ENCODE measurements around the gene LINC01488. TPM values are rescaled to one million over a fixed set of nuclear protein-coding genes. Genes with fewer than 3 reads are reported as not detected.

Gene LINC01488
- total RNA-seq, 2 experiments from 2014 or later, result not detected

DNA sequence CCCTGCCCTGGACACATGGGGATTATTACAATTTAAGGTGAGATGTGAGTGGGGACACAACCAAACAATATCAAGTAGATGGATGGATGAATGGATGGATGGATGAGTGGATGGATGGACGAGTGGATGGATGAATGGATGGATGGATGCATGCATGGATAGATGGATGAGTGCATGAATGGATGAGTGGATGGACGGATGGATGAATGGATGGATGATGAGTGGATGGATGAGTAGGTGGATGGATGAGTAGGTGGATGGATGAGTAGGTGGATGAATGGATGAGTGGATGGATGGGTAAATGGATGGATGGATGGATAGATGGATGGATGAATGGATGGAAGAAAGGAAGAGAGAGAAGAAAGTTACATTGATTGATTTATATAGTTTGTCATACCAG is 859 bp downstream of the LINC01488 start:
- Mint-ChIP-seq H3K36me3 (ENCODE audit: low read depth) (no peaks in the 10 kb centered on the region), H3K27me3 (no peaks in the 10 kb centered on the region), H3K27ac (no peak overlapping the region), H3K9me3 (no peaks in the 10 kb centered on the region), H3K4me3 (no peak overlapping the region), H3K4me1 (no peaks in the 10 kb centered on the region)
- ChIA-PET CTCF (no interaction called here), POLR2A (no interaction called here)
- DNase-seq, result no peak

DNA sequence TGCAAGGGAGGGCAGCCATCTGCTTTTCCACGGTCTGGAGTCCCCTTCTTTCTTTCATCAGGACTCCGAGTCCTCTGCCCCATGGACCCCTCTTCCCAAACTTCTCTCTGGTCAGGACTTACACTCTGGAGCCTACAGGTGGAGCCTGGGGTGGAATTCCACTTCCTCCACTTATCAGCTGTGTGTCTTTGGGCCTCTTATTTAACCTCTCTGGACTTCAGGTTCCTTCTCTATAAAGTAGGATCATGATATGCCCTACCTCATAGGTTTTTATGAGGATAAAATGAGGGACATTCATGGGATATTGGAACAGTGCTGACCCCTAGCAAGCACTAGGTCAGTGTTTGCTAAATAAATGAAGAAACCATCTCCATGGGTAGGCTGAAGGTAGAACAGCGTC is 1.7 kb downstream of the LINC01488 start:
- no peaks in the 10 kb centered on the region for H3K36me3 Mint-ChIP-seq (ENCODE audit: low read depth)
- H3K4me3 Mint-ChIP-seq, result no peak overlapping the region
- H3K9me3 Mint-ChIP-seq, result no peaks in the 10 kb centered on the region
- no peak overlapping the region for H3K27ac Mint-ChIP-seq
- no peaks in the 10 kb centered on the region for H3K4me1 Mint-ChIP-seq
- no peak for DNase-seq
- ChIA-PET CTCF (no interaction called here), POLR2A (no interaction called here)
- H3K27me3 Mint-ChIP-seq, result no peaks in the 10 kb centered on the region

DNA sequence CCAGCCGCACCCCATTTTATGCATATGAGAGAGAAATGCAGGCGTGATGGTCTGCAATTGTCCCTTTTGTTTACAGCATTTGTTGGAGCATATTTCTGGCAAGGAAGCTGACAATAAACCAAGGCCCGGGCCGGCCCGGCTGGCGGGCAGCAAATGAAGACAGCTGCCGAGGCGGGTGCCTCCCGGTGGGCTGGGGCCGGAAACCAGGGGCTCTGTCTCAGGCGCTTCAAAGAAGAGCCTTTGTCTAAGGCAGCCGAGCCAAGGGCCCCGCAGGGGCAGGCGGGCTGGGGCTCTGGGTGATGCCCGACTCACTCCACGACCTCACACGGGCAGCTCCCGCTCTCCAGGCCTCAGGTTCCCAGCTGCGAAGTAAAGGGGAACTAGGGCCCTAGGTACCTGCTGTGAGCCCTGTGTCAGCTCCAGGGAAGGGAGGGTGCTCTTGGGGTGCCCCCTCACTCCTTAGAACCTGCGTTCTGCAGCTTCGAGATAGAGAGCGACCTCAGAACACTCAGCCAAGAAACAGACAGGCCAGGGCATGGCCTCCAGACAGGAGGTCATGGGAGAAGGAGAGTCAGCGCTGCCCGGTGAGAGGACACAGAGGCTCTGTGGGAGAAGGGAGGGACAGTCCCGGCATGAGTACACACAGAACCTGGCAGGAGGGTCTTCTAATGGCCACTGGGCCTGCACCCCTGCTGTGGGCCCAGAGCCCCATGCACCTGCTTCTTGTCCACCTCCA is 2.4 kb downstream of the LINC01488 start:
- no peak overlapping the region for H3K27ac Mint-ChIP-seq
- CTCF ChIA-PET, result no interaction called here
- no peaks in the 10 kb centered on the region for H3K36me3 Mint-ChIP-seq (ENCODE audit: low read depth)
- no peaks in the 10 kb centered on the region for H3K27me3 Mint-ChIP-seq
- H3K4me3 Mint-ChIP-seq, result no peak overlapping the region
- no peaks in the 10 kb centered on the region for H3K9me3 Mint-ChIP-seq
- POLR2A ChIA-PET, result no interaction called here
- no peak for DNase-seq
- H3K4me1 Mint-ChIP-seq, result no peaks in the 10 kb centered on the region

DNA sequence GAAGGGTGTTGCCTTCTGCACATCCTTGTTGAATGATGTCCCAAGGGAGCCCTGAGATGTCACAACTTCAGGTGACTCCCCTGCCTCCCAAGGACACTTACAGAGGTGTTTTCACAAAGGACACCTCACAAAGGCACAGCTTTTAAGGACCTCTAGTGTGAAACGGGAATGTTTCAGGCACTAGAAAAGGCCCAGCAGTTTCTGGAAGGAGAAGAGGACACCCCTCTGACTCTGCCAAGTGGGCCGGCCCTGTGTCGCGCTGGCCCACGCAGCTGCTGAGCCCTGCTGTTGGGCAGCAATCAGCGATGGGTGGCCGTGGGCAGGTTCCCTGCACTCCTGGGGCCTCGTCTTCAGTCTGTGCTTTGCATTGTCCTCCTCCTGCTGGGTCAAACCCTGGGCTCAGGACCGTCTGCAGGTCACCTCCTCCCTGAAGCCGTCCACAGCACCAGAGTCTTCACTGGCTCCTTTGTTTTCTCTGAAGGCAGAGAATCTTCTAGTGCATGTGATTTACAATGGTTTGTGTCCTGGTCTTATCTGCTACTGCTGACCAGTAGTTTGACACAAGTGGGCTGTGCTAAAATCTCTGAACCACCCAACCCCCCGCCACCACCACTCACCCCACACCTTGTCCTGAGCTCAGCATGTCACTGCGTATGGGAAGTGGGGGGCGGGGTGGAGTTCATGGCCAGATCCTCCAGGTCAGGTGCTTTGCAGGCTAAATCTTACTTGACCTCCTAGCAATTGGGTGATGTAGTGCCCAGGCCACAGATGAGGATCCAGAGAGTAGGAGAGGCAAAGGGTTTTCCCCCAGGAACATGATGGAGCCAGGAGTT is 3.2 kb downstream of the LINC01488 start:
- CTCF ChIA-PET, result no interaction called here
- Mint-ChIP-seq H3K27me3 (no peaks in the 10 kb centered on the region), H3K36me3 (ENCODE audit: low read depth) (no peaks in the 10 kb centered on the region), H3K9me3 (no peaks in the 10 kb centered on the region), H3K4me3 (no peak overlapping the region), H3K27ac (no peak overlapping the region), H3K4me1 (no peaks in the 10 kb centered on the region)
- no peak for DNase-seq
- POLR2A ChIA-PET, result no interaction called here

DNA sequence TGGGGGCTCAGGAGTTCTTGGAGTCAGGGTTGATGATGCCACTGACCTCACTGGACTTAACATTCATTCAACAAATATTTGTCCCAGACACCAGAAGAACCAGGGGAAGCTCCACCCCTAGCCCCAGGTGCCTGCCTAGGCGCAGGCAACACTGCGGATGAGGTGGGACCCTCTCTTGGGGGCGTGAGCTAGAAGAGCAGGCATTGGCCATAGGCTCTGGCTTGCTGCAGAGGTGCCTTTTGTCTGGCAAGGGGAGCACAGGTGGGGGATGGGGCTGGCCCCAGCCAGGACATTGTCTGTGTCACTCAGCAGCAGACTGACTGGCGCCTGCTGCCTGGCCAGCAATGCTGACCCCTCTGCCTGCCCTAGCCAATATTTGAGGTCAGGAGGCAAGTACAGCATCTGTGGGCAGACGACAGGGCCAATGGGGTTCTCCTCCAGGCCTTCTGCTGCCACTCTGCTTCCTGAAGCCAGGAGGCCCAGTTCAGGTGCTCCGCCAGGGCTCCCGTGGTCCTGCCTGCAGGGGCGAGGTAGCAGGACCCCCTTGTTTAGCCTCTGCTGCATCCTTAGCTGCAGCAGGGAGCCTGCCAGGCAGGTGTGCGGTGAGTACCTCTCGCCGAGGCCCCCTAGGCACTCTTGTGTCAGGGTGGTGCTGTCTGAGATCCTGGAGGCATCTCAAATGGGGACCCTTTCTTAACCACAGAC is 4.0 kb downstream of the LINC01488 start:
- Mint-ChIP-seq H3K27me3 (no peaks in the 10 kb centered on the region), H3K36me3 (ENCODE audit: low read depth) (no peaks in the 10 kb centered on the region), H3K9me3 (no peaks in the 10 kb centered on the region), H3K4me3 (no peak overlapping the region), H3K27ac (no peak overlapping the region), H3K4me1 (no peaks in the 10 kb centered on the region)
- no peak for DNase-seq
- POLR2A ChIA-PET, result no interaction called here
- CTCF ChIA-PET, result interaction anchor here (0.9 kb wide), 1 partner anchor 72 kb away, joined by 4 read pairs; no protein-coding TSS in a partner anchor

DNA sequence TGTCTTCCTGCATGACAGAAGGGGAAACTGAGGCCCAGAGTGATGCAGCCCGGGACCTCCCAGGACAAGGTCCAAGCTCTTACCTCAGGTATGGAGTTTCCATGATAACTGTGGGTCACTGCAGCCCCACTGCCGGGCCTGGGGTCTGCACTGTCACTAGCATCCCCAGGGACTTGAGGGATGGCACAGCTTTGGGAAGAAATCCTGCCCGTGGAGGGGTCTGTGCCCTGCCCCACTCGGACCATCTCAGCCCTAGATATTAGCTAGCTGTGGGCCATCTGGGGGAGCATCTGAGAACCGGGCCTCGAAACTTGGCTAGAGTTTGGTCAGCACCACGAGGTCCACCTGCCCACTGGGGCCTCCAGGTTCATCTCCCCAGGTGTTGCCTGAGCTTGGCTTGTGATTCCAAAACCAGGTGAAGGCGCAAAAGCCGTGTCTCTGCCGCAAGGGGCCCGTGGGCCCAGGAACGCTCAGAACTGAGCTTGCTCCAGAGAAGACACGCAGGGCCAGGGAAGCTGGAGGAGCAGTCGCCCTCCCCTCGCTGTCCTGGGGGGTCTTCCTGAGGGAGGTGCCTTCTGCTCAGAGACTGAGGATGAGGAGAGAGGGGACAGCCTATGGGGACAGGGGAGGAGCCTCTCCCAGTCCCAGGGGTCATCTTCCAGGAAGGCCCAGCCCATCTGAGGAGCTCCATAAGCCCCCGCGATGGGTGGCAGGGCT is 4.8 kb downstream of the LINC01488 start:
- CTCF ChIA-PET, result interaction anchor here (0.9 kb wide), 1 partner anchor 72 kb away, joined by 4 read pairs; no protein-coding TSS in a partner anchor
- no peaks in the 10 kb centered on the region for H3K4me1 Mint-ChIP-seq
- DNase-seq, result no peak
- H3K27me3 Mint-ChIP-seq, result no peaks in the 10 kb centered on the region
- POLR2A ChIA-PET, result no interaction called here
- no peaks in the 10 kb centered on the region for H3K36me3 Mint-ChIP-seq (ENCODE audit: low read depth)
- no peaks in the 10 kb centered on the region for H3K9me3 Mint-ChIP-seq
- no peak overlapping the region for H3K4me3 Mint-ChIP-seq
- no peak overlapping the region for H3K27ac Mint-ChIP-seq

DNA sequence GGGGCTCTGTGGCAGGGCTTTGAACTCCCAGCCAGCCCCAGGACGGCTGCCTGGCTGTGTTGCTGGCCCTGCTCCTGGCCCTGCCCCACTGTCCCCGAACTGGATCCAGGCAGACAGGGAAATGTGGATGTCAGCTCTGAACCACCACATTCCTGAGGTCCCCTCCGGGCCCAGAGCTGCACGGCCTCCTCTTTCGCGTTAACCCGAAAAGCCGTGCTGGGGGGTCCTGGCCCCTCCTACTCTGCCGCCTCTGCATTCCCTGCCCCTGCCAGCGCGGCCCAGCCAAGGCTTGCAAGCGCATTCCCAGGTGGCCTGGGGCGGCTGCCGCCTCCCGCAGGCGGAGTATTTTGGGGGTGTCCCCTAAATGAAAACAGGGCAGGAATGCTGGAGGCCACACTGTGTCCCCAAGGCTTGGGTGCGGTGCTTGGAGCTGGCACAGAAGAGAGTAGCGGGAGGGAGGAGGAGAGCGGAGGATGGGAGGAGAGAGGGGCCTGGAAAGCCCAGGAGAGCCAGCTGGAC is 5.4 kb downstream of the LINC01488 start:
- CTCF ChIA-PET, result no interaction called here
- Mint-ChIP-seq H3K4me1 (no peaks in the 10 kb centered on the region), H3K4me3 (no peak overlapping the region), H3K9me3 (no peaks in the 10 kb centered on the region), H3K36me3 (ENCODE audit: low read depth) (no peaks in the 10 kb centered on the region), H3K27ac (no peak overlapping the region), H3K27me3 (no peaks in the 10 kb centered on the region)
- no peak for DNase-seq
- POLR2A ChIA-PET, result no interaction called here

DNA sequence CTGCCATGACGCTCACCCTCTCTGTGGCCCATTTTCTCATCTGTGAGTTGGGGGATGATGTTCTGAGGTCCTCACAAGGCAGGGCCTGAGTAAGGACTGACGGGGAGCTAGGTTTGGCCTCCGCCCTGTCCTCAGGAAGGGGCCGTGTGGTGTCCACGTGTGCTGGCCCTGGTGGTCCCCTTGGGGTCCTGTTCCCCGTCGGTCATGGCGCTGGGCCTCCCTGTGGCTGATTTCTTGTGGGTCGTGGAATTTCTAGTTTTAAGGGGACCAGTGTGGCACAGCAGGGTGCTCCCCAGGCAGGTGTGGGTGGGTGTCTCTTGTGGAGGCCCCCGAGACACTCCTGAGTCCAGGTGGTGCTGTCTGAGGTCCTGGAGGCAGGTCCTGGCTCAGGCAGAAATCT is 5.9 kb downstream of the LINC01488 start:
- ChIA-PET POLR2A (no interaction called here), CTCF (no interaction called here)
- Mint-ChIP-seq H3K4me1 (no peaks in the 10 kb centered on the region), H3K27me3 (no peaks in the 10 kb centered on the region), H3K4me3 (no peak overlapping the region), H3K36me3 (ENCODE audit: low read depth) (no peaks in the 10 kb centered on the region), H3K9me3 (no peaks in the 10 kb centered on the region), H3K27ac (no peak overlapping the region)
- DNase-seq, result no peak

DNA sequence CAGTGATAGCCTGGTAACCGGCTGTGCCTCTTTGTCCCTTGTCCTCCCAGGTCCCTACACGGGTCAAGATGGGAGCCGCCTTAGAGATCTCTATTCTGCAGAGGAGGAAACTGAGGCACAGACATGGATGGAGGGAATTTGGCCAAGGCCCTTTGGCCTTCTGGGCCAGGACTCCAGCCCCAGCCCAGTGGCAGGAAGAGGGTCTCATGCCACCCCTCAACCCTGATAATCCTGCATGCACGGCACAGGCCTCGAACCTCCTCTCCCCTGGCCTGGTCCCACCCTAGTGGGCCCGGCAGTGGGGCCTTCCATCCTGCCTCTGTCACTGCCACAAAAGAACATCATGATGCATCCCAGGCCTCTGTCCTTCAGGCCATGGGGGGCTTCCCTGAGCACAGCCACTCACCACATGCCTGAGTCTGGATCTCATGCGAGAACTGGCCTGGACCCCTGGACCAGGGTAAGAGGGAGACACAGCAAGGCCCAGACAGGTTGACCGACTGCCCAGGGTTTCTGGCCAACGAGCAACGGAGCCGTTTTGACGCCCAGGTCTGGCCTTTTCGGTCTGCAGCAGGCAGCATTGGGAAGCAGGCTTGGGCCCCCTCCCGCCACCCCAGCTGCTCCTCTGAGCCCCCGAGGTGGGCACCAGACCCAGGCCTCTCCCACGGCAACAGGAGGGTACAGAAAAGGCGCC is 6.5 kb downstream of the LINC01488 start:
- Mint-ChIP-seq H3K27ac (no peak overlapping the region), H3K4me1 (no peaks in the 10 kb centered on the region), H3K36me3 (ENCODE audit: low read depth) (no peaks in the 10 kb centered on the region), H3K27me3 (no peaks in the 10 kb centered on the region), H3K9me3 (no peaks in the 10 kb centered on the region), H3K4me3 (no peak overlapping the region)
- ChIA-PET CTCF (no interaction called here), POLR2A (no interaction called here)
- no peak for DNase-seq

DNA sequence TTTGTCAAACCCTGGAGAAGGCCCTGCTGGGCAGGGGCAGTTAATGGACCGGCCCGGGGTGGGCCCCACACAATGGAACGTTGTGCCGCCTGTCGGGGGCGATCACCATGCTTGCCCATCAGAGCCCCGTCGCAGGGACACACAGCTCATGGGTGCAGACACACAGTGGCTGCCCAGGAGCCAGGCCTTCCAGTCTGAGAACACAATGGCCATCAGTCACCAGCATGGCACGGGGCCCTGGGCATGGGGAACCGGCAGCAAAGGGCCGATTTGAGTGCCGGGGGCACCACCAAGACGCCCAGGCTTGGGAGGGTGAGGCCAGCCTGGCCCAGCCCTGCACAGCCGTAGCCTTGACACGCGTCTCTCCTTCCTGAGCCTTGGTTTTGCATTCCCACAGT is 7.1 kb downstream of the LINC01488 start:
- ChIA-PET CTCF (no interaction called here), POLR2A (no interaction called here)
- Mint-ChIP-seq H3K27me3 (no peaks in the 10 kb centered on the region), H3K9me3 (no peaks in the 10 kb centered on the region), H3K4me3 (no peak overlapping the region), H3K36me3 (ENCODE audit: low read depth) (no peaks in the 10 kb centered on the region), H3K27ac (no peak overlapping the region), H3K4me1 (no peaks in the 10 kb centered on the region)
- no peak for DNase-seq

DNA sequence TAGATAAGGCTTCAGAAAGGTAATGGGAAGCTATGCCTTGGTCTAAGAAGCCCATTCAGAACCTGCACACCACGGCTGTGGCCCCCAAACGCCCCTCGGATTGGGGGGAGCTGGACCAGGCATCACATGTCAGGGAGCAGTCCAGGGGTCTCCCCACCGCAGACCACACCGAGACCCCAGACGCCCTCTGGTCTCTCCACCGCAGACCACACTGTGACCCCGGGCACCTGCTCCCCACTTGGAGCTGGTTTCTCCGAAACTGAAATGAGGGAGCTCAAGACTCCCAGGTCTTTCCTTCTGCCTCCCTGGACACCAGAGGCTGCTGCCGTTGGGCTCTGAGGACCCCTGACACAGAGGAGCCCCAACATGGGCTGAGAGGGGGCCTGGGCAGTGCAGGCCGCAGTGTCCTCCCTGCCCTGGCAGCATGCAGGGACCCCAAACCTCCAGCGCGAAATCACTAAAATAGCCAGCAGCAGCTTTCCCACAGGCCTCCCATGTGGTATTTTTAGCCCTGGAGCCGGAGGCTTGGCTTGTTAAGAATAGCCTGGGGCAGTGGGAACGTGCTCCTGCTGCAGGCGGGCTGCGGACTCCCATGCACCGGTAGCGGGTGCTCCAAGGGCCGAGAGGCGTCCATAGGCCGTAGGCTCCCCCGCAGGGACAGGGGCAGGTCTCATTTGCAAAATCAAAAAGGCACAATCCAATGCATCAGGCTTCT is 7.7 kb downstream of the LINC01488 start:
- Mint-ChIP-seq H3K27ac (no peak overlapping the region), H3K4me1 (no peaks in the 10 kb centered on the region), H3K36me3 (ENCODE audit: low read depth) (no peaks in the 10 kb centered on the region), H3K9me3 (no peaks in the 10 kb centered on the region), H3K27me3 (no peaks in the 10 kb centered on the region), H3K4me3 (no peak overlapping the region)
- ChIA-PET CTCF (no interaction called here), POLR2A (no interaction called here)
- no peak for DNase-seq

DNA sequence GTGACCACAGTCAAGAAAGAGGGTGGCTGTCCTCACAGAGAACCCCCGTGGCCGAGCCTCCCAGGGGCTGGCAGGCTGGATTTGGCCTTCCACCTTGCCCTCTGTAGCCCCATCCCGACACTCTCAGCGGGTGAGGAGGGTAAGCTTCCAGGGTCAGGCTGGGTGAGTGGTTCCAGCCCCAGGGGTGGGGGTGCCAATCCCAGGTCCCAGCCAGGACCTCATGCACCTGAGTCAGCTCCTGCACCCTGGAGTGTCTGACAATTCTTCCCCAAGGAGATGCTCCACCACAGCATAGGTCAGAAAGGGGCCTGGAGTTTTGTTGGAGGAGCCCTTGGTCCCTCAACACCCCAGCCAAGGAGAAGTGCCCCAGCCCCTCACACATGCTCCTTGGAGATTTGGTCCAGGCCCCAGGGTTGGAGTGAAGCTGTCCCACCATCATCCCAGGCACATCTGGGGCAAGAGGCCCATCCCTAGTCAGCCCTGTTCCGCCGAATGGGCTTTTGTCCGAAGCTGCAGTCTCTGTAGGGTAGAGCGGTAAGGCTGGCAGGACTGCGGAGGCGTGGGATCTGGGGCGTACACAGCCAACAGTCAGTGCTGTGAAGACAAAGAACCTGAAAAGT is 8.4 kb downstream of the LINC01488 start:
- CTCF ChIA-PET, result no interaction called here
- DNase-seq, result no peak
- Mint-ChIP-seq H3K27ac (no peak overlapping the region), H3K9me3 (no peaks in the 10 kb centered on the region), H3K4me1 (no peaks in the 10 kb centered on the region), H3K27me3 (no peaks in the 10 kb centered on the region), H3K4me3 (no peak overlapping the region), H3K36me3 (ENCODE audit: low read depth) (no peaks in the 10 kb centered on the region)
- POLR2A ChIA-PET, result no interaction called here

Data from activated CD4-positive, alpha-beta T cell treated with anti-CD3 and anti-CD28 coated beads, Interleukin-2, amount 10 ng/mL, durations not matched to agents 7 days and 5 days (primary cell).